DOHH2 (cell line): ENCODE measurements around the gene DNER.

Experiments
- CTCF ChIP-seq: fragments of 200-600 bp; sonication (generic); IDR thresholded peaks from one replicate; pipeline ENCODE4 v1.5.1; 2014; ENCODE audit warnings: antibody characterized with exemption, mild to moderate bottlenecking, low read depth, low read length; ENCODE audit not compliant: poor library complexity, severe bottlenecking
- EZH2phosphoT487 ChIP-seq: fragments of 200-600 bp; sonication (generic); IDR thresholded peaks from 2 replicates; pipeline ENCODE4 v1.6.1; 2017; ENCODE audit warnings: borderline replicate concordance, mild to moderate bottlenecking, antibody characterized with exemption, low read length, moderate library complexity, mixed read lengths

GRCh38 chr2:229445019-229445418, 269.3 kb downstream of the DNER start:
- TF ChIP-seq CTCF (no peak), EZH2phosphoT487 (no peak)
